Measurements from ENCODE around the gene WFS1.

Gene WFS1

GRCh38 chr4:6313216-6313615 lies 43.6 kb downstream of the WFS1 start:
- Histone ChIP-seq H3K27me3 (peaks cover 33% of the 10 kb centered on the region), H3K27ac (no peak overlapping the region), H3K36me3 (no peaks in the 10 kb centered on the region), H3K9me3 (no peaks in the 10 kb centered on the region), H3K4me1 (ENCODE audit: control insufficient read depth in 1 of 2, insufficient read depth in 1 of 2, low read depth in 1 of 2, low read length in 1 of 2) (no peaks in the 10 kb centered on the region), H3K4me3 (ENCODE audit: low read depth in 1 of 2, low read length in 1 of 2) (no peak overlapping the region)
- no peak for TF ChIP-seq CTCF (IDR thresholded peaks at IDR 0.05)

- H3K27ac ChIP-seq = no peak overlapping the region
- H3K36me3 ChIP-seq = no peaks in the 10 kb centered on the region
- peaks cover 2% of the 10 kb centered on the region for H3K27me3 ChIP-seq
- no peak overlapping the region for H3K4me3 ChIP-seq (ENCODE audit: low read depth in 1 of 2, low read length in 1 of 2)
- no peak for TF ChIP-seq CTCF (IDR thresholded peaks at IDR 0.05)
- no peaks in the 10 kb centered on the region for H3K4me1 ChIP-seq (ENCODE audit: control insufficient read depth in 1 of 2, insufficient read depth in 1 of 2, low read depth in 1 of 2, low read length in 1 of 2)
- no peaks in the 10 kb centered on the region for H3K9me3 ChIP-seq
Observed at GRCh38 chr4:6316461-6317003, 46.9 kb downstream of the WFS1 start.

GRCh38 chr4:6318206-6318605 lies 48.6 kb downstream of the WFS1 start:
- no peak for TF ChIP-seq CTCF (IDR thresholded peaks at IDR 0.05)
- Histone ChIP-seq H3K4me1 (ENCODE audit: control insufficient read depth in 1 of 2, insufficient read depth in 1 of 2, low read depth in 1 of 2, low read length in 1 of 2) (no peaks in the 10 kb centered on the region), H3K27ac (no peak overlapping the region), H3K27me3 (peaks cover 12% of the 10 kb centered on the region), H3K4me3 (ENCODE audit: low read depth in 1 of 2, low read length in 1 of 2) (no peak overlapping the region), H3K36me3 (no peaks in the 10 kb centered on the region), H3K9me3 (no peaks in the 10 kb centered on the region)

- Histone ChIP-seq H3K9me3 (no peaks in the 10 kb centered on the region), H3K27ac (no peak overlapping the region), H3K4me3 (ENCODE audit: low read depth in 1 of 2, low read length in 1 of 2) (no peak overlapping the region), H3K27me3 (peaks cover 26% of the 10 kb centered on the region), H3K4me1 (ENCODE audit: control insufficient read depth in 1 of 2, insufficient read depth in 1 of 2, low read depth in 1 of 2, low read length in 1 of 2) (peaks cover 2 to 4% of the 10 kb centered on the region in 2 experiments), H3K36me3 (no peaks in the 10 kb centered on the region)
- no peak for TF ChIP-seq CTCF (IDR thresholded peaks at IDR 0.05)
Observed at GRCh38 chr4:6319530-6320150, 50.0 kb downstream of the WFS1 start.

GRCh38 chr4:6320663-6321062 lies 51.0 kb downstream of the WFS1 start:
- Histone ChIP-seq H3K4me1 (ENCODE audit: control insufficient read depth in 1 of 2, insufficient read depth in 1 of 2, low read depth in 1 of 2, low read length in 1 of 2) (peaks cover 8 to 11% of the 10 kb centered on the region in 2 experiments), H3K27ac (no peak overlapping the region), H3K36me3 (no peaks in the 10 kb centered on the region), H3K9me3 (no peaks in the 10 kb centered on the region), H3K27me3 (peaks cover 36% of the 10 kb centered on the region), H3K4me3 (ENCODE audit: low read depth in 1 of 2, low read length in 1 of 2) (no peak overlapping the region)
- TF ChIP-seq CTCF (IDR thresholded peaks at IDR 0.05) = no peak
